CD4-positive, alpha-beta memory T cell (primary cell): ENCODE data around the gene MTX2. TPM values are rescaled to one million over a fixed set of nuclear protein-coding genes. Genes with fewer than 3 reads are reported as not detected.
A peak's percentile ranks its signal among the peaks of the same experiment; 100 is the strongest.
"Not testable (repeated sequence)": the region's sequence is repeated elsewhere in the genome, so short reads cannot be mapped to it uniquely, and the experiment has no call there.

Experiments
- CTCF ChIA-PET: fragments of 350-600 bp; sonication (Branson Sonifier 250); formaldehyde crosslinking; loops from one replicate; lab custom pipeline; 2021; ENCODE audit warnings: inconsistent platforms; ENCODE audit not compliant: partially characterized antibody; lab: Charles Lee
- POLR2A ChIA-PET: fragments of 350-600 bp; sonication (Branson Sonifier 250); formaldehyde crosslinking; loops from one replicate; lab custom pipeline; 2021; ENCODE audit not compliant: partially characterized antibody; lab: Charles Lee
- DNase-seq, 5 donors: peaks; one replicate each; pipeline versions ENCODE4 v3.0.0 to v3.0.0-alpha.2; 2020 to 2022; ENCODE audit warnings: mixed read lengths in 1 of 5
- H3K27ac ChIP-seq: one replicate; pipeline ENCODE4 v1.7.0; 2013; ENCODE audit warnings: low read depth, low read length
- H3K27me3 ChIP-seq: 2 replicates; pipeline ENCODE4 v1.7.0; 2013; ENCODE audit warnings: mild to moderate bottlenecking, low read length, moderate library complexity; ENCODE audit not compliant: insufficient read depth
- H3K36me3 ChIP-seq: 2 replicates; pipeline ENCODE4 v1.7.0; 2013; ENCODE audit warnings: mild to moderate bottlenecking, low read length, moderate library complexity; ENCODE audit not compliant: insufficient read depth
- H3K4me1 ChIP-seq: 2 replicates; pipeline ENCODE4 v1.7.0; 2013; ENCODE audit warnings: mild to moderate bottlenecking, low read length, moderate library complexity; ENCODE audit not compliant: insufficient read depth
- H3K4me3 ChIP-seq, 2 donors: one replicate each; pipeline ENCODE4 v1.7.0; 2013; ENCODE audit warnings: low read length in 2 of 2, mild to moderate bottlenecking in 1 of 2
- H3K9me3 ChIP-seq, 2 donors: one replicate each; pipeline ENCODE4 v1.7.0; 2013; ENCODE audit warnings: low read length in 2 of 2, control low read depth in 1 of 2; ENCODE audit not compliant: control insufficient read depth in 1 of 2
- H3K27ac Mint-ChIP-seq, 7 donors: one replicate each; pipeline ENCODE4 v1.8.0; 2020 to 2021; ENCODE audit warnings: mixed read lengths in 7 of 7, mild to moderate bottlenecking in 6 of 7, inconsistent platforms in 3 of 7, moderate library complexity in 3 of 7
- H3K27me3 Mint-ChIP-seq, 2 donors: one replicate each; pipeline ENCODE4 v1.8.0; 2020 to 2021; ENCODE audit warnings: mixed read lengths in 2 of 2
- H3K36me3 Mint-ChIP-seq, 2 donors: one replicate each; pipeline ENCODE4 v1.8.0; 2020 to 2021; ENCODE audit warnings: mixed read lengths in 2 of 2, inconsistent platforms in 1 of 2, mild to moderate bottlenecking in 1 of 2
- H3K4me1 Mint-ChIP-seq, 4 donors: one replicate each; pipeline ENCODE4 v1.8.0; 2020 to 2021; ENCODE audit warnings: mixed read lengths in 4 of 4, mild to moderate bottlenecking in 1 of 4
- H3K4me3 Mint-ChIP-seq, 8 donors: one replicate each; pipeline ENCODE4 v1.8.0; 2020 to 2021; ENCODE audit warnings: mixed read lengths in 8 of 8, mild to moderate bottlenecking in 7 of 8, moderate library complexity in 6 of 8, inconsistent platforms in 3 of 8
- H3K9me3 Mint-ChIP-seq, 8 donors: one replicate each; pipeline ENCODE4 v1.8.0; 2020 to 2021; ENCODE audit warnings: mixed read lengths in 8 of 8, mild to moderate bottlenecking in 5 of 8, inconsistent platforms in 3 of 8, moderate library complexity in 1 of 8
- intact Hi-C: fragments of 100-400 bp; cut with micrococcal nuclease; formaldehyde crosslinking; loops from one replicate; pipeline ENCODE4 v1.15.1; 2023
- polyA plus RNA-seq, 2 donors: library from polyadenylated mRNA; unstranded; fragments of 300-500 nt; fragmentation: Illumina TruSeq; gene quantifications; one replicate each; pipeline ENCODE4 v1.2.3, GENCODE V29; 2021
- total RNA-seq, 2 experiments: library from RNA; stranded (reverse); gene quantifications; one replicate each; pipeline ENCODE4 v1.2.3, GENCODE V29; 2021

MTX2 gene
- total and polyA plus RNA-seq, 4 experiments from 2014 or later = 7.6 to 24.6 (median 12.0) TPM

GRCh38 chr2:176297737-176298136 is 28.5 kb downstream of the MTX2 start:
- CTCF ChIA-PET = no interaction called here
- POLR2A ChIA-PET = no interaction called here
- Mint-ChIP-seq H3K9me3 (no peaks in the 10 kb centered on the region), H3K4me1 (peaks cover 0 to 4% (median 0%) of the 10 kb centered on the region in 4 donors), H3K4me3 (no peak overlapping the region), H3K27ac (no peak overlapping the region), H3K27me3 (no peaks in the 10 kb centered on the region), H3K36me3 (peaks cover 0 to 4% of the 10 kb centered on the region in 2 donors)
- H3K27me3 ChIP-seq = no peaks in the 10 kb centered on the region
- intact Hi-C loops = no loop called here
- H3K4me1 ChIP-seq = no peaks in the 10 kb centered on the region
- DNase-seq = no peak
- H3K4me3 ChIP-seq = no peak overlapping the region
- H3K9me3 ChIP-seq = no peaks in the 10 kb centered on the region
- H3K36me3 ChIP-seq = no peaks in the 10 kb centered on the region
- no peak overlapping the region for H3K27ac ChIP-seq

DNA sequence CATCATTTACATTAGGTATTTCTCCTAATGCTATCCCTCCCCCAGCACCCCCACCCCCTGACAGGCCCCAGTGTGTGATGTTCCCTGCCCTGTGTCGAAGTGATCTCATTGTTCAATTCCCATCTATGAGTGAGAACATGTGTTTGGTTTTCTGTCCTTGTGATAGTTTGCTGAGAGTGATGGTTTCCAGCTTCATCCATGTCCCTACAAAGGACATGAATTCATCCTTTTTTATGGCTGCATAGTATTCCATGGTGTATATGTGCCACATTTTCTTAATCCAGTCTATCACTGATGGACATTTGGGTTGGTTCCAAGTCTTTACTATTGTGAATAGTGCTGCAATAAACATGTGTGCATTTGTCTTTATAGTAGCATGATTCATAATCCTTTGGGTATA is 36.8 kb downstream of the MTX2 start:
- H3K27me3 ChIP-seq, H3K9me3 ChIP-seq, H3K4me3 Mint-ChIP-seq, H3K4me1 ChIP-seq, H3K4me1 Mint-ChIP-seq, POLR2A ChIA-PET, H3K27me3 Mint-ChIP-seq, intact Hi-C loops, DNase-seq, H3K27ac ChIP-seq, H3K36me3 ChIP-seq, H3K4me3 ChIP-seq, H3K9me3 Mint-ChIP-seq, H3K27ac Mint-ChIP-seq: not testable (repeated sequence)
- CTCF ChIA-PET = interaction anchor here (0.6 kb wide), 1 partner anchor 12 kb away, joined by 3 read pairs; no protein-coding TSS in a partner anchor
- peaks cover 49 to 58% of the 10 kb centered on the region in 2 donors for H3K36me3 Mint-ChIP-seq

- ChIA-PET POLR2A (no interaction called here), CTCF (no interaction called here)
- Mint-ChIP-seq H3K4me1 (peaks cover 0 to 5% (median 1%) of the 10 kb centered on the region in 4 donors), H3K27ac (peak overlapping the region in 1 of 7 donors; percentile 81), H3K9me3 (peaks cover 0 to 1% (median 0%) of the 10 kb centered on the region in 8 donors), H3K4me3 (no peak overlapping the region), H3K27me3 (no peaks in the 10 kb centered on the region), H3K36me3 (peaks cover 13 to 30% of the 10 kb centered on the region in 2 donors)
- no peak overlapping the region for H3K27ac ChIP-seq
- no peak overlapping the region for H3K4me3 ChIP-seq
- no peaks in the 10 kb centered on the region for H3K36me3 ChIP-seq
- DNase-seq = no peak
- intact Hi-C loops = no loop called here
- no peaks in the 10 kb centered on the region for H3K4me1 ChIP-seq
- no peaks in the 10 kb centered on the region for H3K27me3 ChIP-seq
- no peaks in the 10 kb centered on the region for H3K9me3 ChIP-seq
Observed at GRCh38 chr2:176317199-176317598, 48.0 kb downstream of the MTX2 start.

DNA sequence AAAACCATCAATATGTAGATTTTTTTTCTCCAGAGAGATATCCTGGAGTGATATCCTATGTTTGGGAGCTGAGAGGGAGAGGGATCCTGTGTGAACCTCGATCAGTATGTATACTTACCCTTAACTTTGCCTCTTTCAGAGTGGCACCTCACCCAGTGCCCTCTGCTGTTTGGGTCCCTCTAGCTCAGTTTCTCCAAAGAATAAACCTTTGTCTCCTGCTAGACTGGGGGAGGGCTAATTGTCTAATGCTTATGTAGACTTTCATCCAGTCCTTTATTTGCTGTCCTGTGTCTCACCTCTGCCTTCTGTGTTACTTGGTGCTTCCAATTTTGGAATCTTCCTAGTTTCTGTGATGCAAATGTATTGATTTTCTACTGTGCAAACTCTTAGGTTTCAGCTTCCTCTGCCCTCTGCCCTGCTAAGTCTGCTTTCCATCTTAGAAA is 48.4 kb downstream of the MTX2 start:
- H3K27ac Mint-ChIP-seq = no peak overlapping the region
- H3K4me3 Mint-ChIP-seq = no peak overlapping the region
- H3K9me3 Mint-ChIP-seq = peaks cover 0 to 1% (median 0%) of the 10 kb centered on the region in 8 donors
- peaks cover 13 to 30% of the 10 kb centered on the region in 2 donors for H3K36me3 Mint-ChIP-seq
- Histone ChIP-seq H3K36me3 (no peaks in the 10 kb centered on the region), H3K27ac (no peak overlapping the region), H3K4me3 (no peak overlapping the region), H3K4me1 (no peaks in the 10 kb centered on the region), H3K9me3 (no peaks in the 10 kb centered on the region), H3K27me3 (no peaks in the 10 kb centered on the region)
- ChIA-PET POLR2A (no interaction called here), CTCF (no interaction called here)
- peaks cover 0 to 5% (median 1%) of the 10 kb centered on the region in 4 donors for H3K4me1 Mint-ChIP-seq
- intact Hi-C loops = no loop called here
- DNase-seq = no peak
- H3K27me3 Mint-ChIP-seq = no peaks in the 10 kb centered on the region

DNA sequence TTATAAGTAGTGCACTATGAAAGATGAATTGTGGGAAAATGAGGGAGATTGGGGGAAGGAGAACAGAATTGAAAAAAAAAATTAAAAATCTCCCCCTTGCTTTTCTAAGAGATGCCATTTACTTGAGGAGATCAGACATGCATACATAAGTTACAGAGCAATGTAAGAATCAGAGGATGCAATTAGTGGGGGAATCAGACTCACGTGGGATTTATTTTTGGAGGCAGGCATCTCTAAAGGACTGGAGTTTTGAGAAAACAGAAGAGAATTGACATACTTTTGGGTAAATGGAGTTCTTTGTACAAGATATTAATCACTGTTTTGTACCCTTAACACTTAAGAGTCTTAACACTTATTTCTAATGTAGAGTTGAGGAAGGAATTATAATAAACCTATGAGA is 52.7 kb downstream of the MTX2 start:
- POLR2A ChIA-PET = no interaction called here
- Mint-ChIP-seq H3K9me3 (no peaks in the 10 kb centered on the region), H3K4me1 (peaks cover 0 to 5% (median 0%) of the 10 kb centered on the region in 4 donors), H3K4me3 (no peak overlapping the region), H3K27ac (no peak overlapping the region), H3K36me3 (peaks cover 5 to 26% of the 10 kb centered on the region in 2 donors), H3K27me3 (no peaks in the 10 kb centered on the region)
- no peaks in the 10 kb centered on the region for H3K4me1 ChIP-seq
- no peak overlapping the region for H3K4me3 ChIP-seq
- H3K27me3 ChIP-seq = no peaks in the 10 kb centered on the region
- no peak overlapping the region for H3K27ac ChIP-seq
- H3K9me3 ChIP-seq = no peaks in the 10 kb centered on the region
- H3K36me3 ChIP-seq = no peaks in the 10 kb centered on the region
- intact Hi-C loops = no loop called here
- DNase-seq = no peak
- CTCF ChIA-PET = no interaction called here

- no peaks in the 10 kb centered on the region for H3K27me3 ChIP-seq
- no peak overlapping the region for H3K27ac ChIP-seq
- no peaks in the 10 kb centered on the region for H3K27me3 Mint-ChIP-seq
- H3K36me3 Mint-ChIP-seq = peaks cover 17 to 23% of the 10 kb centered on the region in 2 donors
- H3K9me3 Mint-ChIP-seq = no peaks in the 10 kb centered on the region
- H3K4me1 ChIP-seq = no peaks in the 10 kb centered on the region
- H3K27ac Mint-ChIP-seq = no peak overlapping the region
- H3K9me3 ChIP-seq = no peaks in the 10 kb centered on the region
- no peak overlapping the region for H3K4me3 ChIP-seq
- H3K4me3 Mint-ChIP-seq = no peak overlapping the region
- peaks cover 4% of the 10 kb centered on the region for H3K36me3 ChIP-seq
- H3K4me1 Mint-ChIP-seq = peaks cover 0 to 3% (median 0%) of the 10 kb centered on the region in 4 donors
- DNase-seq = no peak
- intact Hi-C loops = no loop called here
- POLR2A ChIA-PET = no interaction called here
- CTCF ChIA-PET = no interaction called here
Observed at GRCh38 chr2:176324862-176325261, 55.6 kb downstream of the MTX2 start.

- intact Hi-C loops = no loop called here
- DNase-seq = no peak
- H3K9me3 Mint-ChIP-seq = no peaks in the 10 kb centered on the region
- Histone ChIP-seq H3K36me3 (peaks cover 4% of the 10 kb centered on the region), H3K9me3 (no peaks in the 10 kb centered on the region), H3K4me1 (no peaks in the 10 kb centered on the region), H3K4me3 (no peak overlapping the region), H3K27me3 (no peaks in the 10 kb centered on the region), H3K27ac (no peak overlapping the region)
- peaks cover 0 to 3% (median 0%) of the 10 kb centered on the region in 4 donors for H3K4me1 Mint-ChIP-seq
- POLR2A ChIA-PET = no interaction called here
- CTCF ChIA-PET = no interaction called here
- H3K4me3 Mint-ChIP-seq = no peak overlapping the region
- H3K36me3 Mint-ChIP-seq = peaks cover 17 to 23% of the 10 kb centered on the region in 2 donors
- H3K27me3 Mint-ChIP-seq = no peaks in the 10 kb centered on the region
- no peak overlapping the region for H3K27ac Mint-ChIP-seq
Observed at GRCh38 chr2:176325732-176326131, 56.5 kb downstream of the MTX2 start.

- CTCF ChIA-PET = no interaction called here
- H3K27ac Mint-ChIP-seq = no peak overlapping the region
- no peaks in the 10 kb centered on the region for H3K9me3 Mint-ChIP-seq
- intact Hi-C loops = no loop called here
- POLR2A ChIA-PET = no interaction called here
- no peak overlapping the region for H3K4me3 ChIP-seq
- H3K4me3 Mint-ChIP-seq = no peak overlapping the region
- H3K36me3 ChIP-seq = peaks cover 4% of the 10 kb centered on the region
- H3K36me3 Mint-ChIP-seq = peaks cover 22 to 23% of the 10 kb centered on the region in 2 donors
- no peaks in the 10 kb centered on the region for H3K9me3 ChIP-seq
- H3K27me3 Mint-ChIP-seq = no peaks in the 10 kb centered on the region
- H3K4me1 Mint-ChIP-seq = no peaks in the 10 kb centered on the region
- no peak for DNase-seq
- H3K27ac ChIP-seq = no peak overlapping the region
- H3K27me3 ChIP-seq = no peaks in the 10 kb centered on the region
- H3K4me1 ChIP-seq = no peaks in the 10 kb centered on the region
Observed at GRCh38 chr2:176328149-176328548, 58.9 kb downstream of the MTX2 start.
